PFSK-1 (cell line): ENCODE data around the gene FOSB.

ENCODE experiments used
- FOXP2 ChIP-seq: optimal IDR thresholded peaks from 2 replicates; pipeline ENCODE3; 2011; ENCODE audit warnings: borderline replicate concordance, control low read depth, inconsistent platforms; ENCODE audit not compliant: insufficient read depth; ENCODE audit errors: extremely low read length, extremely low read depth
- POLR2AphosphoS5 ChIP-seq: IDR thresholded peaks from 2 replicates; pipeline ENCODE4 v1.6.1; 2012; ENCODE audit warnings: low read depth, mild to moderate bottlenecking, control low read depth, low read length, moderate library complexity
- REST ChIP-seq, 2 experiments: IDR thresholded peaks; 2 replicates each; pipeline versions ENCODE4 v1.6.1 to v1.8.0; 2011 to 2012; ENCODE audit warnings: low read depth in 2 of 2, low read length in 2 of 2, control low read depth in 1 of 2, inconsistent platforms in 1 of 2, mild to moderate bottlenecking in 1 of 2, moderate library complexity in 1 of 2; ENCODE audit not compliant: insufficient read depth in 1 of 2
- SIN3A ChIP-seq: IDR thresholded peaks from 2 replicates; pipeline ENCODE4 v1.6.1; 2012; ENCODE audit warnings: mild to moderate bottlenecking, low read length, moderate library complexity, borderline replicate concordance; ENCODE audit not compliant: insufficient read depth
- TAF1 ChIP-seq: IDR thresholded peaks from 2 replicates; pipeline ENCODE4 v1.6.1; 2012; ENCODE audit warnings: low read length, control low read depth, borderline replicate concordance; ENCODE audit not compliant: insufficient read depth

The FOSB gene

GRCh38 chr19:45468803-45469131, 971 bp downstream of the FOSB start:
- TF ChIP-seq REST (IDR thresholded peaks at IDR 0.05; ENCODE audit: insufficient read depth in 1 of 2, low read depth in 2 of 2, low read length in 2 of 2) (no peak), FOXP2 (no peak), POLR2AphosphoS5 (no peak), SIN3A (no peak), TAF1 (no peak)

GRCh38 chr19:45469132-45469944, 1.5 kb downstream of the FOSB start:
- peak; percentile 51; the same call in 1 of the 2 replicates for TF ChIP-seq POLR2AphosphoS5
- no peak for TF ChIP-seq TAF1
- TF ChIP-seq SIN3A = peak; percentile 98
- TF ChIP-seq REST (IDR thresholded peaks at IDR 0.05; ENCODE audit: insufficient read depth in 1 of 2, low read depth in 2 of 2, low read length in 2 of 2) = peak in 1 of 2 experiments; percentile 40; a peak in 1 of 4 replicates
- TF ChIP-seq FOXP2 = peak; percentile 92

- TF ChIP-seq TAF1 = 0 out of 2 replicates have a peak, but pooled peaks have one; percentile 34
- no peak for TF ChIP-seq POLR2AphosphoS5
- TF ChIP-seq SIN3A = no peak
Measured at GRCh38 chr19:45469945-45470761, 2.4 kb downstream of the FOSB start.

GRCh38 chr19:45470762-45471081, 2.9 kb downstream of the FOSB start:
- TF ChIP-seq FOXP2 (no peak), REST (IDR thresholded peaks at IDR 0.05; ENCODE audit: insufficient read depth in 1 of 2, low read depth in 2 of 2, low read length in 2 of 2) (no peak), TAF1 (no peak), SIN3A (no peak), POLR2AphosphoS5 (no peak)

GRCh38 chr19:45471111-45471930, 3.5 kb downstream of the FOSB start:
- TF ChIP-seq TAF1 (no peak), SIN3A (no peak), POLR2AphosphoS5 (no peak)
